Occipital lobe (tissue), 2 donors: Measurements from ENCODE around the gene CD300A. TPM values are rescaled to one million over a fixed set of nuclear protein-coding genes. Genes with fewer than 3 reads are reported as not detected.
A peak's percentile ranks its signal among the peaks of the same experiment; 100 is the strongest.

Experiments used
- DNase-seq: peaks from one replicate; lab custom pipeline; 2025; lab: John Stamatoyannopoulos, UW
- total RNA-seq: library from RNA; depleted of rRNA; stranded (reverse); fragments of >200 nt; gene quantifications from one replicate; pipeline ENCODE4 v1.2.3, GENCODE V29; 2014

CD300A gene
- total RNA-seq, 1 donor from 2014 or later = 3.3 TPM

DNA sequence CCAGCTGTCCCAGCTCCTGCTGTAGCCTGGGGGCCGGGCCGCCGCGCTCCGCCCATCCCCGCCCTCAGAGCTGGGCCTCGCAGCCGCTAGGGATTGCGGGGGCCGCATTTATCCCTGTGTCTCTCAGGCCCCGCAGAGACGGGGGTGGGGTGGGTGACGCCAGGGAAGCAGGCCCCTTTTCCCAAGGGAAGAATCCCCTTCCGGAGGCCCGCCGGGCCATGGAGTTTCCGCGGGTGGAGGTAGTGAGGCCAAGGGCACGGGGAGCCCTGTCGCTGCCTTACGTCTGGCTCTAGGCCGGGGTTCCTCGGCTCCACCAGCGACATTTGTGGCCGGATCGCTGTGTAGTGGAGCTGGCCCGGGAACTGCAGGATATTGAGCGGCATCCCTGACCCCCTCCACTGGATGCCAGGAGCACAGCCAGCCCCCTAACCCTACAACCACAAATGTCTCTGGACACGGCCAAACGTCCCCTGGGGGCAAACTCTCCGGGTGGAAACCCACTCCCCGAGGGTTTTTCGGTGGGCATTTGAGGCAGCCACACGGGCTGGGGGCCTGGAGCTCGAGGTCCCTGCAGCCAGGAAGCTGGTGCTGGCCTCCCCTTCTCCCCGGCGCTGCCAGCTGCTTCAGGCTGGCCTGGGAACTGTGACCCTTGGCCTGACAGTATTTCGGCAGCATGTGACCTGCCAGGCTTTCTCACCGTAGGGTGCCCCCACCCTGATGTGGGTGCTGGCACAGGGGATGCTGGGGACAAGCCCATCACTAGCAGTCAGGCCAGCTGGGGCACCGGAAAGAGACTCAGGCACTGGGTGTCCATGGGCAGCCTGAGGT lies 12.0 kb upstream of the CD300A start:
- DNase-seq = peak; percentile 82

DNA sequence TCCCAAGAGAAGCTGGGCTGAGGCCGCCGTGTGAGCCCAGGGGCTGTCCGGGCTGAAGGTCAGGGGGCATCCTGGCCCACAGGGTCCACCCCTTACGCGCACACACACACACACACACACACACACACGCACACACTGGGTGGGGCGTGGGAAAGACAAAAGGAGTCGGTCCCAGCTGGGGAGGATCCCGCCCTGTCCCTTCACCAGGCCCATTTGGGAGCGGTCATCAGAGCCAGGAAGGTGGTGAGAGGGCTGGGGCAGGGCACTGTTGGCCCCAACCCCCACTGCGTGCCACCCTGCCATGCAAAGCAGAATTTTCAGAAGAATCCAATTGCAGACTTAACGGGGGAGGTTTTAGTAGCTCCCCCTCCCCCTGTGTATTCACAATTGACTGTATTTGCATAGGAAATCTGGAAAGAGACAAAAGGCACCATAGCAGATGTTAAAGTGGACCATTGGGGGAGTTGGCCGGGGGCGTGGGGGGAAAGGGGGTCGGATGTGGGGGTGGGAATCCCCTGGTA lies 11.3 kb upstream of the CD300A start:
- no peak for DNase-seq

DNA sequence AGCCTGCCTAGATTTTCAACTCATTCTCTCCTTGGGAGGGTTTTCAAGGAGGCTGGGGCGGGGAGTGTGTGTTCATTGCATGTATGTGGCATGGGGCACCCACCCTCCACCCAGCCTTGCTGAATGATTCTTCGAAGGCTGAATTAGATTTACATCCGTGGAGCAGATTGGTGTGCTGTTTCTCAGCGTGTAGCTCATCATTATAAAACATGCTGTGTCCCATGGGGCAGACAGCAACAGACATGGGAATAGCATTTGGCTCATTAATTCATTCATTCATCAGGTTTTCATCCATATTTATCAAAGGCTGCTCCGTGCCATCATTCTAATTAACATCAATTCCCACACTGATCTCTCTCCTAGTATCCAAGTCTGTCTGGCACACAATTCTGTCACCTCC lies 10.6 kb upstream of the CD300A start:
- no peak for DNase-seq

DNA sequence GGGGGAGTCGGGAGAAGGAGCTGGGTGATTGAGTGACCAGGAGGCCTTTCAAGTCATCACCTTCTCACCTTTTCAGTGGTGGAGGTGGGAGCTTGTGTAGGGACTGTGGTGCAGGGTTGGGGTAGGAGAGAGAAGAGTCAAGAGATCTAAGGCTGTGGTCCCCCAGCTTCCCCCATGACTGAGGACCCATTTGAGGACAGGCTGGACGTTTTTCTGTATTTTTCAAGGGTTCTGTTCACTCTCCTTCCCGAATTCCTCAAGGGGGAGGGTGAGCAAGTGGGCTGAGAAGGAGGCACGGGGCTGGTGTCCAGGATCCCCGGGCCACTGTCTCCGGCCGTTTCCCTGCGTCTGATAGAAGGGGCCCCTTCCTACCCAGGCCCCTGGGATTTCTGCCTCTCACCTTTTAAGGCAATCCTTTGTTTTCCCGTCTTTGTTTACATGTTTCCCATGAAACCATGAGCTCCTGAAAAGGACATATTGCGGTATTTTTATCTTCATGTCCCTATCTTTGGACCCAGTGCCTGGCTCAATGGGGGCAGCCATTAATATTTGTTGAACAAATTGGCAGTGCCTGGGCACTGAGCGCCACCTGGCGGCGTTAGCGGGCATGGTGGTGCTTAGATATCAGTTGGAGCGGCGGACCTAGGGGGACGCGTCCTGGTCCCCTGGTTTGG lies 9.2 kb upstream of the CD300A start:
- DNase-seq = peak; percentile 34

DNA sequence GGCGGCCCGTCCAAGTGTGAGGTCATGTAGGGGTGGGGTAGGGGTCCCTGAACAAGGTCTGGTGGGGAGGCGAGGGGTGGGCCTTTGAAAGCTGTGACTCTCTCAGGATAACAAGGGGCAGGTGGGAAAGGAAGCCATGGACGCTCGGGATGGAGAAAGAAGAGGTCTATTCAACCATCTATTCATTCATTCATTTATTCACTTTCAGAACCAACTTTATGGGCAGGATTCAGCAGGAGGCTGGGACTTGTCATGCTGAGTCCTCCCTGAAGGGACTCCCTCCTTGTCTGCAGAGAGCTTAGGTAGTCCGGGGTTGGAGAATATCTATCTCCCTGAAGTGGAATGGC lies 8.6 kb upstream of the CD300A start:
- no peak for DNase-seq

DNA sequence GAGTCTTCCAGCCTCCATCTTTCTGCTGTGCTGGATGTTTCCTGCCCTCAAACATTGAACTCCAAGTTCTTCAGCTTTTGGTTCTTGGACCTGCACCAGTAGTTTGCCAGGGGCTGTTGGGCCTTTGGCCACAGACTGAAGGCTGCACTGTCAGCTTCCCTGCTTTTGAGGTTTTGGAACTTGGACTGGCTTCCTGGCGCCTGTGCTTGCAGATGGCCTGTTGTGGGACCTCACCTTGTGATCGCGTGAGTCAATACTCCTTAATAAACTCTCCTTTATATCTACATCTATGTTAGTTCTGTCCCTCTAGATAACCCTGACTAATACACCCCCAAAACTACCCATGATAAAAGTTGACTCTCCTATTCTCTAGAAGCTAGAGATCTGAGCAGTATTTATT lies 7.6 kb upstream of the CD300A start:
- DNase-seq = no peak

DNA sequence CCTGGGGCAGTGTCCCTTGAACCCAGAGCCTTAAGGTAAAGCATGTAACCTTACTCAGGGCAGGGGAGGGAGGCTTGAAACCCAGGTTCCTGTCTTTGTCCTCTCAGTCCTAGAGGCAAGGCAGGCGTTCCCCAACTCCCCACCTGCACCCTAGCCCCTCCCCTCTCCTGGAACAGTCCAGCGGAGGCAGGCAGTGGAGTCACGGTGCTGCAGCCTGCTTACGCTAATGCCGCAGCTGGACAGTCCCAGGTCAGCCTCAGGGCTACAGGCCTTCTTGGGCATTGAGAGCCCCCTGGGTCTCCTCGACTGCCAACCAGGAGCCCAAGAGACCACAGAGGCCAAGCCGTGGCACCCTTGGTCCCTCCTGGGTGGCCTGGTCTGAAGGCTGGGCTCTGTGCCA lies 6.8 kb upstream of the CD300A start:
- DNase-seq = no peak

DNA sequence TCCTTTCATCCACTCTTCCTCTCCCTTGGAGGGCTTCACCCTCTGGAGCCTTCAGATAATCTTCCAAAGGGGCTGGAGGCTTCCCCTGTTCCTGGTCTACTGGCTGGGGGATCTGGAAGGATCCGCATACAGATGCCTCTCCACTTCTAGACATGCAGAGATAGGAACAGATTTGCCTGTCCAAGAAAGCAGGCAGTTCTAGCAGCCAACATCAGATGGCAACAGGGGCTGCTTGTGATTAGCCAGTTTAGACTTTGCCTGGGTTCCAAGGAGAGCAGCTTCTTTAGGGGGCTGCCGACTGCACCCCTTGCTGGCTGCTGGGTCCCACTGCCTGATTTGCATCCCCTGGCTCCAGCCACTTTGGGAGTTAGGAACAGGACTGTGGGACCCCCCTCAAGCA lies 6.2 kb upstream of the CD300A start:
- DNase-seq = no peak

DNA sequence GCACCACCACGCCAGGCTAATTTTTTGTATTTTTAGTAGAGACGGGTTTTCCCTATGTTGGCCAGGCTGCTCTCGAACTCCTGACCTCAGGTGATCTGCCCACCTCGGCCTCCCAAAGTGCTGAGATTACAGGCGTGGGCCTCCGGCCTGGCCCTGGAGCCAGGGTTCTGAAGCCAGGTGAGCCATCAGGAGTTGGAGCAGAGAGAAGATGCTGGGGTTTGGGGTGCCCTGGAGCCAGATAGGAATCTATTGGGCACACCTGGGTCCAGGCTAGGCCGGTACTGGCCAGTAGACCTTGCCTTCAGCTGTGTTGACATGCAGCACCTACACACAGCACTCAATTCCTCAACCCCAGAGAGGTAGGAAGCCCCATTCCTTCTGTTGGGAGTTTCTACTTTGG lies 5.4 kb upstream of the CD300A start:
- DNase-seq = no peak

DNA sequence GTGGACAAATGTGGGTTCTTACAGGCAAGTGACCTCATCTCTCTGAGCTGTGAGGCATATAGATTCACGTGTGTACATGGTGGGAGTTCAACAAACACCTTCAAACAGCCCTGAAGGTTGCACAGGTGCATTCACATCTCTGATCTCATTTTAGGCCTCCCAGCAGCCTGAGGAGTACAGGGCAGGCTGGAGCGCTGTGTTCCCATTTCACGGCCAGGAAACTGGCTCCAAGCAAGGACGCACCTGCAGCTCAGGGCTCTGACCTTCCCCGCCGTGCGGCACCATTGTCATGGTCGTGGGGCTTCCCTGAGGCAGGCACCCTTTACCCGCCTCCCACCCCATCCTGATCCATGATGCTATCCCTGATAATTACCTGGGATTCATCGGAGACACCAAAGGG lies 4.8 kb upstream of the CD300A start:
- DNase-seq = no peak

DNA sequence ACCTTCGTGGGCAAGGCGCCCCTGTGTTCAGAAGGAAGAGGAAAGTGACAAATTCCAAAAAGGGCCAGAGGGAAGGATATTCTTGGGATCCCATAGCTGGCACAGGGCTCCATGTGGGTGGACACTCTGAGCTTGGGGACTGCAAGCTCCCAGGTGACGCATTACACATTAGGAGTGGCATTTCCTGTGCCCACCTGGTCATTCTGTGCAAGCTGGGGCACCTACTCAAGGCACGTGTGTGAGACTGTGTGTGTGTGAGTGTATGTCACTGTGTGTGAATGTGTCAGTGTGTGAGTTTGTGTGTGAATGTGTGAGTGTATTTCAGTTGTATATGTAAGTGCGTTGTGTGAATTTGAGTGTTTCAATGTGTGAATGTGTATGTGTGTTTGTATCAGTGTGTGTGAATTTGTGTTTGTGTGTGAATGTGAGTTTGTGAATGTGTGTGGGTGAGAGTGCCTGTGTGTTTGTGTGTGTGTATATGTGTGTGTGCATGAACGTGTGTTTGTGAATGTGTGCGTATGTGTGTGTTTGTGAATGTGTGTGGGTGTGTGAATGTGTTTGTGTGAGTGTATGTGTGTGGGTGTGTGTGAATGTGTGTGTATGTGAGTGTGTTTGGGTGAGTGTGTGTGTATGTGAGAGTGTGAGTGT lies 1.6 kb upstream of the CD300A start:
- DNase-seq = no peak

DNA sequence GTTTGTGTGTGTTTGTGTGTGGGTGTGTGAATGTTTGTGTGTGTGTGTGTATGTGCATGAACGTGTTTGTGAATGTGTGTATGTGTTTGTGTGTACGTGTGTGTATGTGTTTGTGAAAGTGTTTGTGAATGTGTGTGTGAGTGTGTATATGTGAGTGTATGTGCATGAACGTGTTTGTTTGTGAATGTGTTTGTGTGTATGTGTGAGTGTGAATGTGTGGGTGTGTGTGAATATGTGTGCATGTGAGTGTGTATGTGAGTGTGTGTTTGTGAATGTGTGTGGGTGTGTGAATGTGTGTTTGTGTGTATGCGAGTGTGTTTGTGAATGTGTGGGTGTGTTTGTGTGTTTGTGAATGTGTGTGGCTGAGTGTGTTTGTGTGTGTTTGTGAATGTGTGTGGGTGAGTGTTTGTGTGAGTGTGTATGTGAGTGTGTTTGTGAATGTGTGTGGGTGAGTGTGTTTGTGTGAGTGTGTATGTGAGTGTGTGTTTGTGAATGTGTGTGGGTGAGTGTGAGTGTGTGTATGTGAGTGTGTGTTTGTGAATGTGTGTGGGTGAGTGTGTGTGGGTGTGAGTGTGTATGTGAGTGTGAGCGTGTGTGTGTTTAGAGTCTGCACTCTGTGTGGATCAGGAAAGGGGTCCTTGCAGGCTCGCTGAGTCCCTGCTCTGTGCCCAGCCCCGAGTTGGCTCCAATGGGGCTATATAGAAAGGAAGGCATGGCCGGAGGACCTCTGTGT lies 890 bp upstream of the CD300A start:
- DNase-seq = no peak

DNA sequence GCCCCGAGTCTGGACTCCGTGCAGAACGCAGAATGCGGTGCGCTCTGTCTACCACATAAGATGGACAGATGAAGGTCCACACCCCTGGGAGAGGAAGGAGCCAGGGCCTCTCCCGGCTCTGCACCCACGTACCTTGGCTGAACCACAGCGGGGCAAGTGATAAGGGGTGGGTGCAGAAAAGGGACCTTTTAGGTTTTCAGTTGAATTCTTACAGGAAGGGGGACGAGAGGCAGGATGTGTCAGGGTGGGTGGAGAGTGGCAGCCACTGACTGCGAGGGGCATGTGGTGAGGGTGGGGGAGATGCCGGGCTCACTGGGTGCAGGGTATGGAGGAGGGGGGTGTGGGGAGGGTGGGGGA lies 372 bp downstream of the CD300A start:
- DNase-seq = no peak

DNA sequence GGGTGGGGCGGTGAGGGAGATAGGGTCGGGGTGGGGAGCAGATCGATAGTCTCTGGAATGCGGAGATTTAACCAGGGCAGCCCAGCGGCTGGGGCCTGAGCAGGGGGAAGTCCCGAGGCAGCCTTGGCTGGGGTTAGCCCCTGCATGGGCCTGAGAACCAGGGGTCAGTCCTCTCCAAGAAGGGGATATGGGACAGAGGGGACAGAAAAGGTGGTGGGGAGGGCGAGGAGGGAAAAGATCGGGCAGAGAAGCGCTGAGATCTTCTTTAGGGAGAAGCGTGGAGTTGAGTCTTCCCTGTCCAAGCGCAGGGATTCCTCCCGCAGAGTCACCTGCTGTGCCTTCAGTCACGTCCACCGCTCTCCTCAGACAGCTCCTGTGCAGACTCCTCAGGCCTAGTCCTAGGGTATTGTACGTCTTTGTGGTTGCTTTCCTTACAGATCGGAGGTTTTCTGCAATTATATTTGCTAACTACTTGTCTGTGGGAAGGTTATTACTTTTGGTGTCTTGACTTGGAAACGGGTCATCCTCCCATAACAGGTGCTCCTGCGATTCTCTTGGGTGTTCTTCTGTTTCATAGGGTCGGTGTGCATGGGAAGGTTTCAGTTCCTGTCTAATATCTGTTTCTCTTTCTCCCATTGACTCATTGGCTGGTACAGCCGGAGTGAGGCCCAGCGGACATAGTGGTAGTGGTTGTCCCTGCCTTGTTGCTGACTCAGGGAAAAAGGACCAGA lies 952 bp downstream of the CD300A start:
- DNase-seq = no peak

DNA sequence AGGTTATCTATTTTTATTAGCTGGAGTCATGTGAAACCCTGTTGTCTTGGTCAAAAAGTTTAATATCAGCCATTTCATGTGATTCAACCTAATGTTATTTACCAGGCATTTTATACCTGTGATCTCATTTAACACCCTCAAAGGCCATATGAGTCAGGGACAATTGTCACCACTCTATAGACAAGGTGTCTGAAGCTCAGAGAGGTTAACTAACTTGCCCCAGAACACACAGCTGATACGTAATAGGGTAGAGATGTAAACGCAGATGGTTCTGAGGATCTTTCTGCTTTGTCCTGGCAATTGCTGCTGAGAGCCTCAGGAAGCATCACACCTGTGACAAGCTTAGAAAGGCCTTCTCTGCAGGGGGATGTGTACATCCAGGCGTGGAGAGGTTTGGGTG lies 4.9 kb downstream of the CD300A start:
- no peak for DNase-seq

DNA sequence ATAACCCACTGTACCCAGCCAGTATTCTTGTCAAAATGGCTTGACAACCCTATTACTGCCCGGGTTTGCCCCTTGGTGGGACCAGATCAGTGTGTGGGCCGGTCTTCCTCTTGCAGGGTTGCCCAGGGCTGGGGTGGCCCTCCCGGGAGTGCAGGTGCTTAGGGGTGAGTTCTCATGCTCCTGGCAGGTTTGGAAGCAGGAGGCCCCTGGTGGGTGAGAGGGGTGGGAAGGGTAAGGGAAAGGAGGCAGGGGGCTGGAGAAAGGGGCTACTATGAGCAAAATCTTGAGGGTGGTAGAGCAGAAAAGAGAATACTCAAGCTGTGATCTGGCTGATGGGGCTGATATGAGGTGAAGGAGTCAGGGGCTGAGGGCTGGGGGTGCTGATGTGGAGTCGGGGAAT lies 6.5 kb downstream of the CD300A start:
- DNase-seq = no peak

DNA sequence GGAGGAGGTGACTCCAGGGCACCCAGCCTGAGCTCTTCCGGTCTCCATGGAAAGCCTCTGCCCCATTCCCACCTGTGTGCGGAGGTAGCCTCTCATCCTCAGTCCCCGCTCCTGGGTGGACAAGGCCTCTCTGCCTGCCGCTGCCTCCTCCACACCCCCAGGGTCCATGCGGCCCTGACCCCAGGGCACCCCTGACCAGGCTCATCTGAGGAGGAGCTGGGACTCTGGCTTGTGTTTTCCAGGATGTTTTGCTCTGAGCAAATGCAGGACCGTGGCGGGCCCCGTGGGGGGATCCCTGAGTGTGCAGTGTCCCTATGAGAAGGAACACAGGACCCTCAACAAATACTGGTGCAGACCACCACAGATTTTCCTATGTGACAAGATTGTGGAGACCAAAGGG lies 6.9 kb downstream of the CD300A start:
- no peak for DNase-seq

DNA sequence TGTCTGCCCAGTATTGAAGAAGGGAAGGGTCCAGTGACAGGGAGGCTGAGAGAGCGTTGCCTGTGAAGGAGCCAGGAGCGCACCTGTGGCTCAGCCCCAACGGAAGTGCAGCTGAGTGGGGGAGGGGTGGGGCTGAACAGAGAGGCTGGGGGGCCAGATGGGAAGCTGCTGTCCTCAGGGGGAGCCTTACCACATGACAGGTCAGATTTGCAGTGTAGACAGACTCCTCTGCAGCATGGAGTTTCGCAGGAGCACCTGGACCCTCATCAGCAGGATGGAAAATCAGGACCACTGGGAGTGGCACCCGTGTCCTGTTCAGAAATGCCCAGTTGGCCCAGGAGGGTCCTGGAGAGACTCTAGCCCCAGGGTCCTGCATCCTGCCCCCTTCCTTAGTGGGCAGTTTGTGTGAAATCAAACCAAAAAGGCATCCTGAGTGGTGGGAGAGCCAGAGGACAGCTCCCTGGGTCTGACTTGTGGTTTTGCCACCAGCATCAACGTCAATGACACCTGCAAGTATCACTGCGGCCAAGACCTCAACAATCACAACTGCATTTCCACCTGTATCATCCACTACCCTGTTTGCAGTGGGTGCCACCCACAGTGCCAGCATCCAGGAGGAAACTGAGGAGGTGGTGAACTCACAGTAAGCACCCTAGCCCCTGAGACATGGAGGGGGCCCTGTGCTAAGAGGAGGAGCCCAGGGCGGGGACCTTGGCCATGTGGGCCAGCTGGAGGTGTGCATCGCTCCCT lies 7.8 kb downstream of the CD300A start:
- DNase-seq = no peak

DNA sequence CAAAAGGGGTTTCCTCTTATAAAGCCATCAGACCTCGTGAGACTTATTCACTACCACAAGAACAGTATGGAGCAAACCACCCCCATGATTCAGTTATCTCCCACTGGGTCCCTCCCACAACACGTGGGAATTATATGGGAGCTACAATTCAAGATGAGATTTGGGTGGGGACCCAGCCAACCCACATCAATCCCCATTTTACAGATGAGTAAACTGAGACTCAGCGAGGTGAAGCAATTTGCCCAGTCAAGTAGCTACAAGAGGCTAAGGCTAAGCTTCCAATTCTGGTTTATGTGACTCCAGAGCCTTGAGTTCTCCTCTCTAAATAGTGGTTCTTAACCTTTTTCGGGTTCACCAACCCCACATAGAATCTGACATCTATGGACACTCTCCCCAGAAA lies 8.8 kb downstream of the CD300A start:
- no peak for DNase-seq

DNA sequence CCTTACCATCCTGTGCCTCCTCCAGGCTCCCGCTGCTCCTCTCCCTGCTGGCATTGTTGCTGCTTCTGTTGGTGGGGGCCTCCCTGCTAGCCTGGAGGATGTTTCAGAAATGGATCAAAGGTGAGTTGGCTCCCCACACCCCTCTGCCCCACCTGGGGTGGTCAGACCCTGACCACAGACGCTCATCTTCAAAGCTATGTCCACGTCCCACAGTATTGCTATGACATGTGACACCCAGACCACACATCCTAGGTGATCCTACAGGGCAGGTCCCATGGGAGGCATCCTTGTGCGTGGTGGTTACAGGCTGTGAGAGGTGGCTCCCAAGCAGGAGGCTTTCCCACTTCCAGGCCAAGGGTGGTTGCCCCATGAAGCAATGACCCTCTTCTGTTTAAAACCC lies 11.0 kb downstream of the CD300A start:
- DNase-seq = no peak
